GM13976 (cell line): ENCODE measurements around the gene ANKRD34C.
"Not testable (repeated sequence)": the region's sequence is repeated elsewhere in the genome, so short reads cannot be mapped to it uniquely, and the experiment has no call there.

Source experiments
- DNase-seq: peaks from one replicate; pipeline ENCODE4 v3.0.0; 2012; ENCODE audit warnings: low spot score
- in situ Hi-C: fragments of 300-500 bp; cut with MboI; formaldehyde crosslinking; loops from one replicate; pipeline ENCODE4 v1.12.0; 2022; ENCODE audit warnings: low sequenced_read_pairs, mixed read lengths, inconsistent platforms; ENCODE audit not compliant: unreplicated experiment
- TF ChIP-seq, protein P1 (sequence below): IDR thresholded peaks from 2 replicates; pipeline ENCODE4 v1.5.1; 2012; ENCODE audit warnings: borderline replicate concordance, mild to moderate bottlenecking; ENCODE audit not compliant: insufficient read depth; ENCODE audit errors: extremely low read depth, missing control alignments, control extremely low read depth

The ANKRD34C gene

GRCh38 chr15:79316864-79317263 lies 34.3 kb downstream of the ANKRD34C start:
- TF ChIP-seq, protein P1, sequence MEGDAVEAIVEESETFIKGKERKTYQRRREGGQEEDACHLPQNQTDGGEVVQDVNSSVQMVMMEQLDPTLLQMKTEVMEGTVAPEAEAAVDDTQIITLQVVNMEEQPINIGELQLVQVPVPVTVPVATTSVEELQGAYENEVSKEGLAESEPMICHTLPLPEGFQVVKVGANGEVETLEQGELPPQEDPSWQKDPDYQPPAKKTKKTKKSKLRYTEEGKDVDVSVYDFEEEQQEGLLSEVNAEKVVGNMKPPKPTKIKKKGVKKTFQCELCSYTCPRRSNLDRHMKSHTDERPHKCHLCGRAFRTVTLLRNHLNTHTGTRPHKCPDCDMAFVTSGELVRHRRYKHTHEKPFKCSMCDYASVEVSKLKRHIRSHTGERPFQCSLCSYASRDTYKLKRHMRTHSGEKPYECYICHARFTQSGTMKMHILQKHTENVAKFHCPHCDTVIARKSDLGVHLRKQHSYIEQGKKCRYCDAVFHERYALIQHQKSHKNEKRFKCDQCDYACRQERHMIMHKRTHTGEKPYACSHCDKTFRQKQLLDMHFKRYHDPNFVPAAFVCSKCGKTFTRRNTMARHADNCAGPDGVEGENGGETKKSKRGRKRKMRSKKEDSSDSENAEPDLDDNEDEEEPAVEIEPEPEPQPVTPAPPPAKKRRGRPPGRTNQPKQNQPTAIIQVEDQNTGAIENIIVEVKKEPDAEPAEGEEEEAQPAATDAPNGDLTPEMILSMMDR: no peak
- in situ Hi-C loops: no loop called here
- no peak for DNase-seq

DNA sequence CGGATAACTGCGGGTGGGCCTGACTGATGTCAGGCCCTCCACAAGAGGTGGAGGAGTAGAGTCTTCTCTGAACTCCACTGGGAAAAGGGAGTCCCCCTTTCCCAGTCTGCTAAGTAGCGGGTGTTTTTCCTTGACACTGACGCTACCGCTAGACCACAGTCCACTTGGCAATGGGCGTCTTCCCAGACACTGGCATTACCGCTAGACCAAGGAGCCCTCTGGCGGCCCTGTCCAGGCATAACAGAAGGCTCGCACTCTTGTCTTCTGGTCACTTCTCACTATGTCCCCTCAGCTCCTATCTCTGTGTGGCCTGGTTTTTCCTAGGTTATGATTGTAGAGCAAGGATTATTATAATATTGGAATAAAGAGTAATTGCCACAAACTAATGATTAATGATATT lies 37.5 kb downstream of the ANKRD34C start:
- in situ Hi-C loops, DNase-seq: not testable (repeated sequence)

GRCh38 chr15:79321876-79322275 lies 39.4 kb downstream of the ANKRD34C start:
- DNase-seq: no peak
- in situ Hi-C loops: no loop called here
- TF ChIP-seq, protein P1: no peak

DNA sequence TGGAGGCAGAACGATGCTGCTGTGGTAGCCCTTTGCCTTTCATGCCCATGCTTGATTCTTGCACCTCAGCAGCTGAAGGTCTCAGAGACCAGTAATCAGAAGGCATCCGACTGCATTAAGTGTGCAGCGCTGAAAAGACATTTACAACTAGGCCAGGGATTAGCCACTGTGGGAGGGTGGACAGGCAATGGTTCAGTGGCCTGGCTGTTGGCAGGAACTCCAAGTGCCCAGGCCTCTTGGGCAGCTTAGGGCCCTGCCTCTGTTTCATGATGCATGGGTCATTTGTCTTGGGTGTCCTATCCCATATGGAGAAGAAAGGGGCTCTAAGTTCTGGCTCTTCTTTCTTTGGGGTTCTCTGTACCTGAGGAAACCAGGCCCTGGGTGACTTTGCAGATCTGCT lies 39.8 kb downstream of the ANKRD34C start:
- in situ Hi-C loops: no loop called here
- no peak for DNase-seq
- TF ChIP-seq, protein P1: no peak

GRCh38 chr15:79322945-79323344 lies 40.4 kb downstream of the ANKRD34C start:
- in situ Hi-C loops: no loop called here
- TF ChIP-seq, protein P1: no peak
- no peak for DNase-seq

- no peak for DNase-seq
- TF ChIP-seq, protein P1: no peak
- in situ Hi-C loops: loop anchor here (25.0 kb wide), 2 partner anchors 258 to 508 kb away; no protein-coding TSS in a partner anchor
Observed at GRCh38 chr15:79329171-79329611, 46.7 kb downstream of the ANKRD34C start.
